HT1080 (cell line): ENCODE results near the gene ERGIC3. TPM values are rescaled to one million over a fixed set of nuclear protein-coding genes. Genes with fewer than 3 reads are reported as not detected.

ENCODE experiments used
- DNase-seq: peaks from one replicate; pipeline ENCODE4 v3.0.0-alpha.2; 2015; ENCODE audit warnings: low read depth
- polyA plus RNA-seq, 2 experiments: library from polyadenylated mRNA; depleted of rRNA; stranded (reverse); fragments of >200 nt; gene quantifications; 2 replicates each; pipeline ENCODE4 v1.2.3, GENCODE V29; 2015
- total RNA-seq: library from RNA; depleted of rRNA; stranded (reverse); fragments of >200 nt; shearing (Covaris generic); gene quantifications from 2 replicates; pipeline ENCODE4 v1.2.3, GENCODE V29; 2014; rRNA removed

Gene ERGIC3
- total RNA-seq, result 167 and 169 TPM in 2 replicates
- 192 and 223 TPM in 2 replicates for polyA plus RNA-seq (2015; cell fraction: cytosol; rRNA removed)
- polyA plus RNA-seq (2015; cell fraction: nucleus; rRNA removed), result 185 and 196 TPM in 2 replicates

DNA sequence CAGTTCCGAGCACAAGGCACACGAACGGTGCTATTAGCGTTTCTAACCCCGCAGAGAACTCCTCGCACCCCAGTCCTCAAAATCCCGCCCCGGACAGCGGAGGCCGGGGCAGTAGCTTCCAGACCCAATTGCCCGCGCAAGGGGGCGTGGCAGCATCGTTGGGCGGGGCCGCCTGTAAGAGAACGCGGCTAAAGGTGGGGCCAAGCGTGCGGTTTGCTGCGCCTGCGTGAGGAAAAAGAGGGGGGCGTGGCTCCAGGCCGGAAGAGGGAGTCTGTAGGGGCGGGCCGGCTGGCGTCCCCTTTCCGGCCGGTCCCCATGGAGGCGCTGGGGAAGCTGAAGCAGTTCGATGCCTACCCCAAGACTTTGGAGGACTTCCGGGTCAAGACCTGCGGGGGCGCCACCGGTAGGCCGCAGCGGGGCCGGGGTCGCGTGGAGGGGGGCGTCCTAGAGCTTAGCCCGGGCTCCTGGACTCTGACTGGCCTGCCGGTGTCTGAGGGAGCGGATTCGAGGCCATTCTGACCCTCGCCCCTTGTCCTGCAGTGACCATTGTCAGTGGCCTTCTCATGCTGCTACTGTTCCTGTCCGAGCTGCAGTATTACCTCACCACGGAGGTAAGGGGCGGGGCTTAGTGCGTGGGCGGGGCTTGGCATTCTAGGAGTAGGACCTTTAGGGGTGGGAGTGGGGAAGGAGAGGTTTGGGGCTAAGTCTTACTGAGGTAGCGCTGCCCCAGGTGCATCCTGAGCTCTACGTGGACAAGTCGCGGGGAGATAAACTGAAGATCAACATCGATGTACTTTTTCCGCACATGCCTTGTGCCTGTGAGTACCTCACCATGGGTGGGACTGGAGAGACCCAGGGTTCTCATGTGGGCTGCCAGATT lies at the start of gene ERGIC3:
ERGIC3 (plus strand) TSS at position 296 of the 880 bp plus-strand sequence; CDS start at position 316, 20 bp downstream.
- DNase-seq, result peak; percentile 93

DNA sequence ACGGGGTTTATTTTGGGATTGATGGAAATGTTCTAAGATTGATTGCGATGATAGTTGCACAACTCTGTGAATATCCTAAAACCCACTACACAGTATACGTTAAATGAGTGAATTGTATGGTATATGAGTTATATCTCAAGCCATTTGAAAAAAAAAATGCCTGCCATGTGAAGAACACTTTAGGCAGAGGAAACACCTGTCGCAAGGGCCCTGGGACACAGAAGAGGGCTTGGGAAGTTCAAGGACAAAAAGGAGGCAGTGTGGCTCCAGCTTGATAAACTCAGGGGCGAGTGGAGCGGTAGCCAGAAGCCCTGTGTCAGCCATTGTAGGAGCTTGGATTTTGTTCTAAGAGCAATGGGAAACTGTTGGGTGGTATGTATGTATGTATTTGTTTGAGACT lies 49.5 kb upstream of the ERGIC3 start:
- no peak for DNase-seq

DNA sequence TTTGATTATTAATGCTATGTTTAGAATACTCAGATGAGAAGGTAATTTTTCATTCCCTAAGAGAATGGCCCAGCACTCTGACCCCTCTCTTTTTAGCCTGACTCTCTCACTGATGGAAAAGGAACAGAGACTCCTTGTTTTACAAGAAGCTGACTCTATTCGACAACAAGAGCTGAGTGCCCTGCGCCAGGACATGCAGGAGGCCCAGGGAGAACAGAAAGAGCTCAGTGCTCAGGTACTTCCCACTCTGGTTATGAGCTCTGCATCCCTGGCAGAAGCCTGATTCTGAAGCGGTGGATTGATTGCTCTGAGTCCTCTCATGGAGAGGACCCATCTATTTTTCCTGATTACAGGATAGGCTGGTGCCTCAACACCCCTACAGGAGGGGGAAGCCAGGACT lies 45.4 kb upstream of the ERGIC3 start:
- DNase-seq, result no peak

DNA sequence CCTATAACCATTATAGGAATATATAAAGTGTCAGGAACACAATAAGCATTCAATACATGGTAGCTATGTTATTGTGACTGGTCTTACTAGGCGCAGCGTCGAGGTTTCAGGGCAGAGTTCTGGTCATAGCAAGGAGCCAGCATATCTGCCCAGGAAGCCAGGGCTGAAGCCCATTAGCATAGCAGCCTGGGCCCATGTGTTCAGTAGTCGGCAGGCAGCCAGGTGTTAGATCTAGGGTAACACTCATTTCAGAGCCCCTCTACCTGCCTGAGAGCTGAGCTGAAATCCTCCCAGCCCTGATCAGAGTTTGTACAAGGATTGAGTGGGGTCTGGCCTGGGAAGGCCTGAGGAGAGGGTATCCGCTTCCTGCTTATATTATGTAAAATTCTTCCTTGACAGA lies 44.6 kb upstream of the ERGIC3 start:
- no peak for DNase-seq

DNA sequence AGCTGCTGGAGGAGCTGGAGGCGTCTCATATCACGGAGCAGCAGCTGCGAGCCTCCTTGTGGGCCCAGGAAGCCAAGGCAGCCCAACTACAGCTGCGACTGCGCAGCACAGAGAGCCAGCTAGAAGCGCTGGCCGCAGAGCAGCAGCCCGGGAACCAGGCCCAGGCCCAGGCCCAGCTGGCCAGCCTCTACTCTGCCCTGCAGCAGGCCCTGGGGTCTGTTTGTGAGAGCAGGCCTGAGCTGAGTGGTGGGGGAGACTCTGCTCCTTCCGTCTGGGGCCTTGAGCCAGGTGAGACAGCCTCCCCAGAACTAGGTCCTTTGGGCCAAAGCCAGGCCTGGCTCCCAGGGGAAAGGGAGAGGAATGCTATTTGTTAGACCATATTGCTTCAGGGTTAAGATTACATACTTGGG lies 44.1 kb upstream of the ERGIC3 start:
- DNase-seq, result no peak

DNA sequence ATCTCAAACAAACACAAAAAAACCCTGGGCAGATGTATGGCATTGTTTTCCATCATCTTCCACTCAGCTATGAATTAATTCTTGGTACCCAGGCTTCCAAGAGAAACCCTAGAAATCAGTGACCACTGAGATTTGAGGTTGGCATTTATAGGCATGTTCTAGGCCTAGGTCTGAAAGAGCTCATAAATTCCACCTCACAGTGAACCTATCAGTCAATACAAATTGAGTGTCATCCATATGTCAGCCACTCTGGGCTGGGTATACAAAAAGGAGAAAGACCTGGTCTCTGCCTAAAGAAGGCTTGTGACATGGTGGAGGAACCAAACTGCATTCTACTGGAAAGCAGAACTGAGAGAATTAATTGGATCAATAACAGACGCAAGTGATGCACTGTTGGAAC lies 42.6 kb upstream of the ERGIC3 start:
- DNase-seq, result no peak

DNA sequence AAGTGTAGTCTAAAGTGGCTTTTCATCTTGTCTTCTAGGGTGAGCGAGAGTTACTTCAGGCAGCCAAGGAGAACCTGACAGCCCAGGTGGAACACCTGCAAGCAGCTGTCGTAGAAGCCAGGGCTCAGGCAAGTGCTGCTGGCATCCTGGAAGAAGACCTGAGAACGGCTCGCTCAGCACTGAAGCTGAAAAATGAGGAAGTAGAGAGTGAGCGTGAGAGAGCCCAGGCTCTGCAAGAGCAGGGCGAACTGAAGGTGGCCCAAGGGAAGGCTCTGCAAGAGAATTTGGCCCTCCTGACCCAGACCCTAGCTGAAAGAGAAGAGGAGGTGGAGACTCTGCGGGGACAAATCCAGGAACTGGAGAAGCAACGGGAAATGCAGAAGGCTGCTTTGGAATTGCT lies 39.5 kb upstream of the ERGIC3 start:
- DNase-seq, result no peak

DNA sequence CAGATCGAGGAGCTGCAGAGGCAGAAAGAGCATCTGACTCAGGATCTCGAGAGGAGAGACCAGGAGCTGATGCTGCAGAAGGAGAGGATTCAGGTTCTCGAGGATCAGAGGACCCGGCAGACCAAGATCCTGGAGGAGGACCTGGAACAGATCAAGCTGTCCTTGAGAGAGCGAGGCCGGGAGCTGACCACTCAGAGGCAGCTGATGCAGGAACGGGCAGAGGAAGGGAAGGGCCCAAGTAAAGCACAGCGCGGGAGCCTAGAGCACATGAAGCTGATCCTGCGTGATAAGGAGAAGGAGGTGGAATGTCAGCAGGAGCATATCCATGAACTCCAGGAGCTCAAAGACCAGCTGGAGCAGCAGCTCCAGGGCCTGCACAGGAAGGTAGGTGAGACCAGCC lies 38.6 kb upstream of the ERGIC3 start:
- no peak for DNase-seq

DNA sequence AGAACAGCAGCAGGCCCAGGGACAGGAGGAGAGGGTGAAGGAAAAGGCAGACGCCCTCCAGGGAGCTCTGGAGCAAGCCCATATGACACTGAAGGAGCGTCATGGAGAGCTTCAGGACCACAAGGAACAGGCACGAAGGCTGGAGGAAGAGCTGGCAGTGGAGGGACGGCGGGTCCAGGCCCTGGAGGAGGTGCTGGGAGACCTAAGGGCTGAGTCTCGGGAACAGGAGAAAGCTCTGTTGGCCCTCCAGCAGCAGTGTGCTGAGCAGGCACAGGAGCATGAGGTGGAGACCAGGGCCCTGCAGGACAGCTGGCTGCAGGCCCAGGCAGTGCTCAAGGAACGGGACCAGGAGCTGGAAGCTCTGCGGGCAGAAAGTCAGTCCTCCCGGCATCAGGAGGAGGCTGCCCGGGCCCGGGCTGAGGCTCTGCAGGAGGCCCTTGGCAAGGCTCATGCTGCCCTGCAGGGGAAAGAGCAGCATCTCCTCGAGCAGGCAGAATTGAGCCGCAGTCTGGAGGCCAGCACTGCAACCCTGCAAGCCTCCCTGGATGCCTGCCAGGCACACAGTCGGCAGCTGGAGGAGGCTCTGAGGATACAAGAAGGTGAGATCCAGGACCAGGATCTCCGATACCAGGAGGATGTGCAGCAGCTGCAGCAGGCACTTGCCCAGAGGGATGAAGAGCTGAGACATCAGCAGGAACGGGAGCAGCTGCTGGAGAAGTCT lies 37.9 kb upstream of the ERGIC3 start:
- DNase-seq, result no peak

DNA sequence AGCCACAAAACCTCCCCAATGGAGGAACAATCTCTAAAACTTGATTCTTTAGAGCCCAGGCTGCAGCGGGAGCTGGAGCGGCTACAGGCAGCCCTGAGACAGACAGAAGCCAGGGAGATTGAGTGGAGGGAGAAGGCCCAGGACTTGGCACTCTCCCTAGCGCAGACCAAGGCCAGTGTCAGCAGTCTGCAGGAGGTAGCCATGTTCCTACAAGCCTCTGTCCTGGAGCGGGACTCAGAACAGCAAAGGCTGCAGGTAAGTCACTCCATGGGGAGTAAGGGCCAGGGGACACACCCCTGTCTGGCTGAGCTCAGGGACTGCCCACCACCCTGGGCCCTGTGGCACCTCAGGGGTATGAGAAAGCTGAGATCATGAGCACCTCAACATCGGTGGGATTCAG lies 37.1 kb upstream of the ERGIC3 start:
- no peak for DNase-seq

DNA sequence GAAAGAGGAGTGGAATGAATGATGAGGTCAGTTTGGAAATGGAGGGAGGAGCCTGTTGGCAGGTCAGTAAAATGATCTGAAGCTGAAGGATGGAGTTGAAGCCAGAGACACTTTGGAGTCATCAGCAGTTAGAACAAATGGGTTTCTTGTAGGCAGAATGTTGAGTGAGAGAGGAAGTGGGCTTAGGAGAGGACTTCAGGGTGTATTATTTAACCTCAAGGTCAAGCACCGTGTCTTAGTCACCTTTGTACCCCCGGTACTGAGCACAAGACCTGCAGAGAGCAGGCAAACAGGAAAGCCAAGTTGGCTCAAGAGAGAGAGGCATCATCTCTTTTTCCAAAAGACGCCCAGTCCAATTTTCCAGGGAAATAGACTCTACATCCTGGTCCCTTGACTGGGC lies 35.7 kb upstream of the ERGIC3 start:
- peak; percentile 23 for DNase-seq

DNA sequence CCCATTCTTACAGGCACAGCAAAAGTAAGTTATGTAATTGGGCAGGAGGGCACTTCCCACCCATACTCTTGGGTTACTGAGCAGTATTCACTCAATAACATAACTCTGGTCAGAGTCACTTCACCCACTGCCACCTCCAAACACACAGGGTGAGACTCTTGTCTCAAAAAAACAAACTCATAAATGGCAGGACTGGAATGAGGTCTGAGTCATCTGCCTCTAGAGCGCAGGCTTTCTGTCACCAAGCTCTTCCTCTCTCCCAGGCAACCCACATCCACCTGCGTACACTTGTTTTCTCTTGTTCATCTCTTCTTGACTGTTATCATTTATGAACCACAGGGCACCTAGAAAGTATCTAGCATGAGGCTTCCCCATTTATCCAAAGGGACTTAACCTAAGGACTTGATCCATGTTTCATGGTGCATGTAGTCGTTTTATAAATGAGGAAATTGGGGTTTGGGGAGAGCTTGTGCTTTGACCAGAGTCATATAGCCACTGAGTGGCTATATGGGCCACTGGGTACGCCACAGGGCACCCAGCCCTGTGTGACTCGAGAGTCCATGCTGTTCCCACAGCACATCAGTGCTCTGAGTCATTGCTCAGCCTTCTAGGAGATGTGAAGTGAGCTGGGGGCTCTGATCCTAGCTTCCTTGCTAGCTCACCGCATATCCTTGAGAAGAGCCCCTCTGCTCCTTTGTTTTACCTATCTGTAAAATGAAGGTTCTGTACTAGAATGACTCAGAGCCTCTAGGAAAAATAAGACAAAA lies 34.8 kb upstream of the ERGIC3 start:
- peak; percentile 61 for DNase-seq

DNA sequence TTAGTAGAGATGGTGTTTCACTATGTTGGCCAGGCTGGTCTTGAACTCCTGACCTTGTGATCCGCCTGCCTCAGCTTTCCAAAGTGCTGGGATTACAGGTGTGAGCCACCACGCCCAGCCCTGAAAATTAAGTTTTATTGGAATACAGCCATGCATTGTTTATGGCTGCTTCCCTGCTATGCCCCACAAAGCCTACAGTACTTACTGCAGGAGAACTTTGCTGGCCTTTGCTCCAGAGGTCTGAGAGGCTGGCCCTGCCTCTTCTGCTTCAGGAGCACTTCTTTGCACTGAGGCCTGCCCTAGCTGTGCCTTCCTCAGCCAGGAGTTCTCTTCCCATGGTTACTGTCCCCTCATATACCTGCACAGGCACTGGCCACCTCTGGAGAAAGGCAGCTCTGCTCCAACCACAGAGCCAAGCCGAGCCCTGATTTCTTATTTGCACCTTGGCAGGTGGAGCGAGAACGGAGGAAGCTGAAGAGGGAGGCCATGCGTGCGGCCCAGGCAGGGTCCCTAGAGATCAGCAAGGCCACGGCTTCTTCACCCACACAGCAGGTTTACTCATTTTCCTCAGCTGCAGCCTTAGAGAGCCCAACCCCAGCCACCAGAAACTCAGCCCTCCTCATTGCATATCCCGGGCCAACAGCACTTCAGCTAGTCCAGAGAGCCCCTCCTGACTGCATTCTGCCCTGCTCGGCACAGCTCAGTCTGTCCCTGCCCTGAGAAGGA lies 33.2 kb upstream of the ERGIC3 start:
- DNase-seq, result no peak

DNA sequence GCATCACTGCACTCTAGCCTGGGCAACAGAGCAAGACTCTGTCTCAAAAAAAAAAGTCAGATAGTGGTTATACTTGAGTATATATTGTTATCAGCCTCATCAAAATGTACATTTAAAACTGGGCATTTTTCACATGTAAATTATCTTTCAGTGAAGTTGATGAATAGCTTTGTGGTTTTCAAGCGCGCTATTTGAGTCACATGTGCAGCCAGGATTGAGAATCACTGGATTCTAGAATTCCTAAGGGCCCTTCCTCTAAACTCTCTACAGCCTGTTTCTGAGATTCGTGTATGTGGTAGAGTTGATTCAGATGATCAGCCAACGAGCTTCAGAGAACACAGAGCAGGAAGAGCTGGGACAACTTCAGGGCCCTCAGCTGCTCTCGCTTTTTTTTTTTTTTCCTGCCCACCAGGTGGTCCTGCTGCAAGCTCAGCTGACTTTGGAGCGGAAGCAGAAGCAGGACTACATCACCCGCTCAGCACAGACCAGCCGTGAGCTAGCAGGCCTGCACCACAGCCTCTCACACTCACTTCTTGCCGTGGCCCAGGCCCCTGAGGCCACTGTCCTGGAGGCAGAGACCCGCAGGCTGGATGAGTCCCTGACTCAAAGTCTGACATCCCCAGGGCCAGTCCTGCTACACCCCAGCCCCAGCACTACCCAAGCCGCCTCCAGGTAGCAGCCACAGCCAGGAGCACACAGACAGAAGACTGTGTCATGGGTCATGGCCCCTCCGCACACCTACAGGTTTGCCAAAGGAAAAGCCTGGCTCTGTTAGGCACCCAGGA lies 30.7 kb upstream of the ERGIC3 start:
- DNase-seq, result no peak

DNA sequence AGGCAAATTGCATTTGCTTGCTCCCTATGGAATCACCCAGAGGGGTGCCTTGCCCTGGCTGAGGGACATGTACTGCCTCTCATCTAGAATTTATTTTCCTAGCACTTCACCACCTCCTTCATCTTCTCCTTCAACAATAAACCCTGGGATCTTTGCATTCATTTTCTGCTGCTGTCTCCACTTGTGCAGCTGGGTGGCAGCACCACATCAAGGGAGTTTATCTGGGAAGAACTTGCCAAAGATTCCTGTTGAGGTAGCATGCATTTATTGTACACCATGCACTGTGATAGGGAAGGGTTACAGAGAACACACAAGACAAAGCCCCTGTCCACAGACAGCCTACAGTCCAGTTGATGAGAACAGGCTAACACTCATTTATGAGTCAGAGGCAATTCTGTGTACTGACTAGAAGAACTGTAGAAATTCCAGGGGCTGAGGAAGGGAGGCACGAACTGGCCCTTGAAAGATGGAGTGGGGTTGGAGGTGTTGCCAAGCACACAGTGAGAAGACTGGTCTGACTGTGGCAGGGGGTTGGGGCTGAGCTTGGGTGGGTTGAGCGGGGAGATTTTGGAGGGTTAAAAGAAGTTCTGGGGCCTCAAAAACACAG lies 30.0 kb upstream of the ERGIC3 start:
- peak; percentile 37 for DNase-seq

DNA sequence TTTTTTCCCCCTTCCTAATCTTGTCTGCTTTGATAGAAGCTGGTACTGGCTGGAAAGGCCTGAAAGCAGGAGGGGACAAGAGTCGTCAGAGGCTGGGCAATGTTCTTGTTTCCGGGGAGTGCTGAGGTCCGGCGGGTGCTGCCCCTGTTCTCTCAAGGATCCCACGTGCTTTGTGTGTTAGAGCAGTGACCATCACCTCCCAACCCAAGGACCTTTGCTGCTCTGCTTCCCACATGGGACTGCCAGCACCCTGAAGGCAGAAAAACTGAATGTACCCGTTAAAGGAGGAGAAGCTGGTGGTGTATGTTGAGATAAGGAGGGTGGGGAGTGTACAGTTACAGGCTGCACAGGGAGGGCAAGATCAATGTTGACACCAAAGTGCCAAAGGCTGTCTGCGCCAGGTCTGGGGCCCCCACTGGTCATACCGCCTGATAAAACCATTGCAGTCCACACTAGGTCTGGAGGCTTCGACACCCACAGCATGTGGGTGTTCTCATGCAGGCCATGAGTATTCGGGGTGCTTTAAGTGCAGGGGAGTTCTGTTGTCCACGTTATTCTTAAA lies 27.4 kb upstream of the ERGIC3 start:
- DNase-seq, result no peak

DNA sequence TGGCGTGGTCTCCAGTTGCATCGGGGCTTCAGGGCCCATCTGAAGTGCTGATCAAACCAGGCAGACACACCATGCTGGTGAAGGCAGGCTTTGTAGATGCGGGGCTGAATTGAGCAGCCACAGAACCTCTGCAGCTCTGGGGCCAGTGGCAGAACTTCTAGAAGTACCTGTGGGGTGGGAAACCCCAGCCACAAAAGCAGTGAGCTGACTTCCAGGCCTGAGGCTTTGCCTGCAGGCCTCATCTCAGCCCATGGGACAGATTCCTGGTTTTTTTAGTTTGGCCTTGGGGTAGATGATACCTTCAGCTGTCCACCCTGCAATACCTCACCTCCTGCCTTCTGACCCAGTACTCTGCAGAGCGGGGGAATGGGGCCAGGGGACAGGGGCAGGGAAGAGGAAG lies 26.5 kb upstream of the ERGIC3 start:
- DNase-seq, result no peak

DNA sequence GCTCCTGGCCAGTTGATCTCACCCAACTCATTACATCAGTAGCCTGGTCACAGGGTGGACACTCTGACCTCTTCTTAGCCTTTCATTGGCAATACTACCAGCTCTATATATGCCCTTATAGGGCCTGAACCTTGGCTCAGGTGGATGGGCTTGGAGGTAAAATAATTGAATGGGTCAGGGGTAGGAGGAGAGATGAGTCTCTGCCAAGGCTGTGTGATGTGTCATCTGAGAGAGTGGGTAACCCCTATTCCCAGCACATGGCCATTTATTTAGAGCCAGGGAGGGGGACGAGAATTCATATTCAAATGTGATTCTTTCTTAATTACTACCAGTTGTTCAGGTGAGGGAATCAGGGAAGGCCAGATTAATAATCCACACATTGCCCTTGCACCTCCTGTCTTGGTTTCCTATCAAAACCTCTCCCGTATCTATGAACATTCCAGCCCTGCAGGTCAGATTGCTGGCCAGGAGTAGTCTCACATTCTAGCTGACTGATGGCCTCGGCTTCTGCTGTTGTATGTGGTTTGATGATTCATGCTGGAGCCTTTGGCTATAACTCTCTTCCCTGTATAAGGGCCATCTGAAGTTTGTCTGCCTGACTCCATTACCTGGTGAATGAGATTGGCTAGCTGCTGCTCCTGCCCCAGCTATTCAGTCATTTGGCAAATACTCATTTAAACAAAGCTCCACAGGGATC lies 25.8 kb upstream of the ERGIC3 start:
- DNase-seq, result peak; percentile 87

DNA sequence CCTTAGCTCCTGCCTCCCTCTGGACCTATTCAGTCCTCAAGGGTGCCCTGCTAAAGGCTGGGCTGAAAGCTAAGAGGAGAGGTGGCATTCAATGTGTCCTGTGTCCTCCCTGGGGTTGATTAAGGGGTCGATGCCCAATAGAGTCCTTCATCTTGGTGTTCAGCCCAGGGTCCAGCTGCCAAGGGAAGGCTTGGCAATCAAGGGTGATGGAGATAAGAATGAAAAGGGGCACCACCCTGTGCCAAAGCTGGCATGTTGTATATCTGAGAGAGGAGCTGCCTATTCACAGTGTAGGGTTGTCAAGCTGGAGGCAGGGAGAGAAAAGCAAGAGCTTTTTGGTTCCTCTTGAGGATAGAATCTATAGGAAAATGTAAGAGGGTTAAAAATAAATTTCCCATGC lies 24.8 kb upstream of the ERGIC3 start:
- no peak for DNase-seq
